HepG2 (cell line): ENCODE measurements around the gene C2CD3. TPM values are rescaled to one million over a fixed set of nuclear protein-coding genes. Genes with fewer than 3 reads are reported as not detected.

Experiments
- ATAC-seq: fragments of 200-7000 bp; cut with Tn5 transposase; 3 replicates; pipeline ENCODE4 v1.9.1; 2020; ENCODE audit warnings: mild to moderate bottlenecking, moderate library complexity
- BruUV-seq: library from RNA; stranded (reverse); fragments of 400-500 nt; replicated peaks from 2 replicates; lab custom pipeline; 2021; lab: Mats Ljungman, UMichigan
- CTCF ChIA-PET: fragments of 300-600 bp; formaldehyde crosslinking; extraction: SDS; loops from one replicate; lab custom pipeline; 2021; ENCODE audit warnings: low total read pairs, inconsistent platforms, low intra/inter-chr PET ratio; lab: Yijun Ruan, JAX
- POLR2A ChIA-PET: fragments of 350-600 bp; sonication (Branson Sonifier 250); formaldehyde crosslinking; loops from one replicate; lab custom pipeline; 2020; ENCODE audit warnings: antibody characterized with exemption, inconsistent platforms; lab: Yijun Ruan, JAX
- DNase-seq: peaks from one replicate; pipeline ENCODE4 v3.0.0-alpha.2; 2015; ENCODE audit warnings: low spot score
- FAIRE-seq: peaks from 3 replicates; lab custom pipeline; 2011; peaks lifted over from hg19 to GRCh38; lab: Jason Lieb, UNC
- H2AFZ ChIP-seq: one replicate; pipeline ENCODE4 v1.6.1; 2011; ENCODE audit warnings: low read length, inconsistent platforms
- H3K27ac ChIP-seq: fragments of 300-600 bp; 3 replicates; pipeline ENCODE4 v1.8.0; 2011; ENCODE audit warnings: mixed run types, mild to moderate bottlenecking, mixed read lengths, low read length, inconsistent platforms; ENCODE audit not compliant: insufficient read depth; ENCODE audit errors: extremely low read length
- H3K27me3 ChIP-seq, 2 experiments: fragments of 200-600 bp in 1 of 2; 2 replicates in 1 of 2; 3 replicates in 1 of 2; pipeline versions ENCODE4 v1.6.0 to v1.8.0; 2011; ENCODE audit warnings: low read length in 2 of 2, mild to moderate bottlenecking in 2 of 2, moderate library complexity in 2 of 2, inconsistent platforms in 1 of 2; ENCODE audit not compliant: insufficient read depth in 2 of 2, control insufficient read depth in 1 of 2
- H3K36me3 ChIP-seq, 2 experiments: fragments of 200-600 bp in 1 of 2; replicated peaks in 1 of 2; 2 replicates in 1 of 2; 3 replicates in 1 of 2; pipeline versions ENCODE4 v1.5.1 to v1.8.0; 2011; ENCODE audit warnings: low read length in 2 of 2, inconsistent platforms in 1 of 2; ENCODE audit not compliant: insufficient read depth in 2 of 2, control insufficient read depth in 1 of 2
- H3K4me1 ChIP-seq: 2 replicates; pipeline ENCODE4 v1.5.1; 2012; ENCODE audit warnings: low read length, inconsistent platforms; ENCODE audit not compliant: insufficient read depth
- H3K4me2 ChIP-seq: 2 replicates; pipeline ENCODE4 v1.6.0; 2011; ENCODE audit warnings: low read depth, low read length, inconsistent platforms
- H3K4me3 ChIP-seq, 3 experiments: fragments of 200-600 bp in 1 of 3; sonication (generic), shearing (Covaris generic) in 1 of 3; replicated peaks in 1 of 3; 2 replicates each; pipeline ENCODE4 v1.5.1; 2011 to 2016; ENCODE audit warnings: low read length in 3 of 3, inconsistent platforms in 2 of 3, low read depth in 2 of 3, mild to moderate bottlenecking in 2 of 3, control low read depth in 1 of 3, mixed read lengths in 1 of 3; ENCODE audit not compliant: insufficient read depth in 1 of 3
- H3K79me2 ChIP-seq: one replicate; pipeline ENCODE4 v1.6.1; 2011; ENCODE audit warnings: low read length, inconsistent platforms; ENCODE audit not compliant: insufficient read depth
- H3K9ac ChIP-seq: 2 replicates; pipeline ENCODE4 v1.6.0; 2011; ENCODE audit warnings: mild to moderate bottlenecking, low read depth, low read length, inconsistent platforms; ENCODE audit not compliant: insufficient read depth
- H3K9me3 ChIP-seq: 2 replicates; pipeline ENCODE4 v1.5.1; 2012; ENCODE audit warnings: mild to moderate bottlenecking, low read length
- H4K20me1 ChIP-seq: 2 replicates; pipeline ENCODE4 v1.6.0; 2011; ENCODE audit warnings: inconsistent platforms, mild to moderate bottlenecking, low read length, moderate library complexity; ENCODE audit not compliant: insufficient read depth
- GMEB2 ChIP-seq: IDR thresholded peaks from 2 replicates; pipeline ENCODE4 v1.6.1; 2016; ENCODE audit warnings: missing biosample characterization, missing genetic modification reagents, low read depth
- HES4 ChIP-seq: sonication (generic); formaldehyde crosslinking; IDR thresholded peaks from 2 replicates; pipeline ENCODE4 v1.9.0; 2021; ENCODE audit warnings: mild to moderate bottlenecking, missing genetic modification reagents, borderline replicate concordance
- KAT2B ChIP-seq: fragments of 150-350 bp; IDR thresholded peaks from 2 replicates; pipeline ENCODE4 v1.6.1; 2014; ENCODE audit warnings: low read depth, low read length, borderline replicate concordance
- KLF9 ChIP-seq: IDR thresholded peaks from 2 replicates; pipeline ENCODE4 v1.6.1; 2016; ENCODE audit warnings: low read depth
- LBX2 ChIP-seq: sonication (generic); formaldehyde crosslinking; IDR thresholded peaks from 2 replicates; pipeline ENCODE4 v1.5.0; 2020; ENCODE audit warnings: missing genetic modification reagents, mild to moderate bottlenecking, borderline replicate concordance
- MBD4 ChIP-seq: IDR thresholded peaks from 2 replicates; pipeline ENCODE4 v1.6.1; 2012; ENCODE audit warnings: low read length, inconsistent platforms, borderline replicate concordance
- MYNN ChIP-seq: sonication (generic); formaldehyde crosslinking; IDR thresholded peaks from 2 replicates; pipeline ENCODE4 v1.4.0; 2020; ENCODE audit warnings: mild to moderate bottlenecking, low read depth, missing genetic modification reagents
- PBX3 ChIP-seq: sonication (generic); formaldehyde crosslinking; IDR thresholded peaks from 2 replicates; pipeline ENCODE4 v1.8.1; 2023; ENCODE audit warnings: missing genetic modification reagents, inconsistent platforms, borderline replicate concordance
- RBM39 ChIP-seq: fragments of 200-400 bp; formaldehyde crosslinking; IDR thresholded peaks from one replicate; pipeline ENCODE4 v1.6.1; 2018; ENCODE audit warnings: antibody characterized with exemption, mild to moderate bottlenecking, low read depth, low read length; ENCODE audit not compliant: poor library complexity, severe bottlenecking
- SP2 ChIP-seq: sonication (generic); formaldehyde crosslinking; IDR thresholded peaks from 2 replicates; pipeline ENCODE4 v1.5.1; 2020; ENCODE audit warnings: mild to moderate bottlenecking, missing genetic modification reagents
- TCF7L2 ChIP-seq: IDR thresholded peaks from 2 replicates; pipeline ENCODE4 v1.6.1; 2011; ENCODE audit warnings: mild to moderate bottlenecking, low read depth, low read length, moderate library complexity
- ZBTB10 ChIP-seq: sonication (generic); formaldehyde crosslinking; IDR thresholded peaks from 2 replicates; pipeline ENCODE4 v1.4.0; 2020; ENCODE audit warnings: missing genetic modification reagents, borderline replicate concordance
- ZNF232 ChIP-seq: sonication (generic); formaldehyde crosslinking; IDR thresholded peaks from 2 replicates; pipeline ENCODE4 v1.4.0; 2020; ENCODE audit warnings: missing genetic modification reagents, borderline replicate concordance
- ZNF34 ChIP-seq: sonication (generic); formaldehyde crosslinking; IDR thresholded peaks from 2 replicates; pipeline ENCODE4 v1.4.0; 2020; ENCODE audit warnings: mild to moderate bottlenecking, missing genetic modification reagents, borderline replicate concordance
- ZNF367 ChIP-seq: sonication (generic); formaldehyde crosslinking; IDR thresholded peaks from 2 replicates; pipeline ENCODE4 v1.4.0; 2020; ENCODE audit warnings: missing genetic modification reagents, borderline replicate concordance
- ZNF496 ChIP-seq: sonication (generic); formaldehyde crosslinking; IDR thresholded peaks from 2 replicates; pipeline ENCODE4 v1.8.1; 2023; ENCODE audit warnings: mild to moderate bottlenecking, moderate library complexity, missing genetic modification reagents; ENCODE audit not compliant: insufficient replicate concordance
- WGBS: methylation state at CpG from one replicate; pipeline ENCODE4 v1.1.6; 2017; ENCODE audit warnings: low lambda C conversion rate; 5-methylcytosine and 5-hydroxymethylcytosine counted together
- in situ Hi-C: cut with HindIII; loops from 2 replicates; pipeline ENCODE4 v1.10.0; 2017; ENCODE audit warnings: low pct_unique_long_range_greater_than_20kb; ENCODE audit not compliant: extremely low pct_ligation_motif_present
- intact Hi-C: fragments of 100-400 bp; cut with micrococcal nuclease; formaldehyde crosslinking; loops from one replicate; pipeline ENCODE4 v1.10.0; 2022; ENCODE audit not compliant: unreplicated experiment
- polyA plus RNA-seq, 8 experiments: library from polyadenylated mRNA; depleted of rRNA in 3 of 8; stranded (reverse) in 7 of 8; unstranded in 1 of 8; fragments of >200 nt; fragmentation: Illumina TruSeq in 4 of 8; extraction: Trizol in 4 of 8; gene quantifications; 2 replicates each; pipeline versions ENCODE4 v1.2.1 to v1.2.3, GENCODE V29; 2011 to 2016; ENCODE audit warnings: low read depth in 4 of 8, missing spikeins in 1 of 8, mixed read lengths in 1 of 8; ENCODE audit not compliant: insufficient read depth in 1 of 8
- total RNA-seq, 5 experiments: library from RNA; depleted of rRNA; stranded (reverse); fragments of >200 nt; fragmentation: Illumina TruSeq; extraction: Trizol; gene quantifications; 2 replicates each; pipeline ENCODE4 v1.2.3, GENCODE V29; 2016; ENCODE audit warnings: low read depth in 1 of 5

Gene C2CD3
- total and polyA plus RNA-seq, 2 of the 13 experiments (the other 11 are each of a cell fraction or from before 2014, with no cell fraction given) = 5.5 to 6.4 TPM

- WGBS = 95% methylated on average over 1 of the region's 1 CpG
- in situ Hi-C loops = no loop called here
Observed at GRCh38 chr11:74206746-74207145, 35.9 kb upstream of the C2CD3 start.

GRCh38 chr11:74205181-74205580, 34.4 kb upstream of the C2CD3 start:
- H4K20me1 ChIP-seq = no peaks in the 10 kb centered on the region
- no peak overlapping the region for H2AFZ ChIP-seq
- DNase-seq (no peak), ATAC-seq (no peak), FAIRE-seq (no peak)
- no peak overlapping the region for H3K9ac ChIP-seq
- H3K36me3 ChIP-seq = peaks cover 9 to 42% of the 10 kb centered on the region in 2 experiments
- no peaks in the 10 kb centered on the region for H3K9me3 ChIP-seq
- no peaks in the 10 kb centered on the region for H3K4me1 ChIP-seq
- no peak overlapping the region for H3K4me3 ChIP-seq
- no peaks in the 10 kb centered on the region for H3K27me3 ChIP-seq
- H3K4me2 ChIP-seq = no peak overlapping the region
- intact Hi-C loops (no loop called here), in situ Hi-C loops (no loop called here)
- H3K79me2 ChIP-seq = no peaks in the 10 kb centered on the region
- CTCF ChIA-PET = no interaction called here
- H3K27ac ChIP-seq = no peak overlapping the region
- BruUV-seq = no TSS peak
- WGBS = 82% methylated on average over 1 of the region's 1 CpG
- POLR2A ChIA-PET = no interaction called here
- no peak for TF ChIP-seq PBX3 (CRISPR knock-in tag)
- TF ChIP-seq ZBTB10 (CRISPR knock-in tag) = no peak
- TF ChIP-seq LBX2 = no peak
- no peak for TF ChIP-seq ZNF232 (CRISPR knock-in tag)
- no peak for TF ChIP-seq HES4 (CRISPR knock-in tag)

More at GRCh38 chr11:74206746-74207145, 35.9 kb upstream of the C2CD3 start:
- no peak overlapping the region for H3K9ac ChIP-seq
- CTCF ChIA-PET = no interaction called here
- no peak for ATAC-seq
- FAIRE-seq = no peak
- H3K27me3 ChIP-seq = no peaks in the 10 kb centered on the region
- POLR2A ChIA-PET = no interaction called here
- H3K27ac ChIP-seq = no peak overlapping the region
- TF ChIP-seq ZNF34 (CRISPR knock-in tag) (no peak), MBD4 (no peak), ZNF367 (CRISPR knock-in tag) (no peak), KLF9 (CRISPR knock-in tag) (no peak), MYNN (CRISPR knock-in tag) (no peak), GMEB2 (CRISPR knock-in tag) (no peak), RBM39 (no peak), KAT2B (no peak), ZNF496 (CRISPR knock-in tag) (no peak), TCF7L2 (no peak), SP2 (CRISPR knock-in tag) (no peak)
- TF ChIP-seq, all 625 proteins: peak for 0
- H3K36me3 ChIP-seq = peaks cover 9 to 47% of the 10 kb centered on the region in 2 experiments
- intact Hi-C loops = no loop called here
- BruUV-seq = no TSS peak
- H3K4me1 ChIP-seq = no peaks in the 10 kb centered on the region
- H3K9me3 ChIP-seq = no peaks in the 10 kb centered on the region
- H2AFZ ChIP-seq = no peak overlapping the region
- H3K4me2 ChIP-seq = no peak overlapping the region
- no peak overlapping the region for H3K4me3 ChIP-seq
- DNase-seq = no peak
- no peaks in the 10 kb centered on the region for H4K20me1 ChIP-seq
- H3K79me2 ChIP-seq = no peaks in the 10 kb centered on the region
